ENCODE measurements around the gene THRSP. TPM values are rescaled to one million over a fixed set of nuclear protein-coding genes. Genes with fewer than 3 reads are reported as not detected.
"Not testable (repeated sequence)": the region's sequence is repeated elsewhere in the genome, so short reads cannot be mapped to it uniquely, and the experiment has no call there.

The THRSP gene
- total and polyA plus RNA-seq, 2 donors (not counting 1 experiment from before 2014, with no cell fraction given), result under 0.01 to 0.19 TPM

GRCh38 chr11:78039919-78040671 lies 23.6 kb upstream of the THRSP start:
- Histone ChIP-seq H3K9me3 (ENCODE audit: control insufficient read depth, insufficient read depth, low read depth, low read length) (no peaks in the 10 kb centered on the region), H3K4me3 (replicated peaks in 1 of 4; ENCODE audit: control extremely low read depth in 1 of 4, insufficient read depth in 1 of 4, low read depth in 3 of 4, low read length in 4 of 4) (peak overlapping the region in 1 of 4 experiments; percentile 6), H3K27ac (ENCODE audit: insufficient read depth, low read length) (peak overlapping the region; percentile 89), H3K27me3 (ENCODE audit: control insufficient read depth, insufficient read depth, low read length) (no peaks in the 10 kb centered on the region), H3K36me3 (ENCODE audit: control insufficient read depth, insufficient read depth, low read length) (no peaks in the 10 kb centered on the region), H2AFZ (ENCODE audit: low read length) (peak overlapping the region; percentile 82), H3K4me2 (ENCODE audit: extremely low read depth, insufficient read depth, low read length) (peak overlapping the region; percentile 69), H4K20me1 (ENCODE audit: control insufficient read depth, extremely low read depth, insufficient read depth, low read length) (no peaks in the 10 kb centered on the region), H3K9ac (ENCODE audit: insufficient read depth, low read length) (peak overlapping the region; percentile 25), H3K79me2 (ENCODE audit: control insufficient read depth, insufficient read depth, low read length) (no peaks in the 10 kb centered on the region), H3K4me1 (ENCODE audit: control insufficient read depth, extremely low read depth, insufficient read depth, low read length) (peaks cover 16% of the 10 kb centered on the region)
- TF ChIP-seq CTCF (conservative IDR thresholded peaks at IDR 0.05 in 1 of 2, IDR thresholded peaks at IDR 0.05 in 1 of 2; ENCODE audit: low read depth in 1 of 2, low read length in 2 of 2) (no peak), EZH2 (IDR thresholded peaks at IDR 0.05; ENCODE audit: low read length, missing control alignments) (no peak)
- peak; percentile 74 to 90 for DNase-seq (ENCODE audit: low read depth in 2 of 2)

GRCh38 chr11:78040691-78041379 lies 22.8 kb upstream of the THRSP start:
- Histone ChIP-seq H3K27ac (ENCODE audit: insufficient read depth, low read length) (peak overlapping the region; percentile 89), H3K4me3 (replicated peaks in 1 of 4; ENCODE audit: control extremely low read depth in 1 of 4, insufficient read depth in 1 of 4, low read depth in 3 of 4, low read length in 4 of 4) (no peak overlapping the region), H3K4me2 (ENCODE audit: extremely low read depth, insufficient read depth, low read length) (peak overlapping the region; percentile 13)

DNA sequence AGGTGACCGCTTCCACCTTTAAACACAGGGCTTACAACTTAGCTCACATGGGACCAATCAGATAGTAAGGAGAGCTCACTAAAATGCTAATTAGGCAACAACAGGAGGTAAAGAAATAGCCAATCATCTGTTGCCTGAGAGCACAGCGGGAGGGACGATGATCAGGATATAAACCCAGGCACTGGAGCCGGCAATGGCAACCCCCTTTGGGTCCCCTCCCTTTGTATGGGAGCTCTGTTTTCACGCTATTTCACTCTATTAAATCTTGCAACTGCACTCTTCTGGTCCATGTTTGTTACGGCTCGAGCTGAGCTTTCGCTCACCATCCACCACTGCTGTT lies 22.3 kb upstream of the THRSP start:
- not testable (repeated sequence) for H3K79me2 ChIP-seq (ENCODE audit: control insufficient read depth, insufficient read depth, low read length); H4K20me1 ChIP-seq (ENCODE audit: control insufficient read depth, extremely low read depth, insufficient read depth, low read length); H2AFZ ChIP-seq (ENCODE audit: low read length); H3K9me3 ChIP-seq (ENCODE audit: control insufficient read depth, insufficient read depth, low read depth, low read length); H3K9ac ChIP-seq (ENCODE audit: insufficient read depth, low read length); H3K27ac ChIP-seq (ENCODE audit: insufficient read depth, low read length); H3K36me3 ChIP-seq (ENCODE audit: control insufficient read depth, insufficient read depth, low read length); H3K4me3 ChIP-seq (replicated peaks in 1 of 4; ENCODE audit: control extremely low read depth in 1 of 4, insufficient read depth in 1 of 4, low read depth in 3 of 4, low read length in 4 of 4); DNase-seq (ENCODE audit: low read depth in 2 of 2); H3K27me3 ChIP-seq (ENCODE audit: control insufficient read depth, insufficient read depth, low read length); H3K4me2 ChIP-seq (ENCODE audit: extremely low read depth, insufficient read depth, low read length)
- H3K4me1 ChIP-seq (ENCODE audit: control insufficient read depth, extremely low read depth, insufficient read depth, low read length), result peaks cover 18% of the 10 kb centered on the region

More at GRCh38 chr11:78040691-78041379, 22.8 kb upstream of the THRSP start:
- H3K79me2 ChIP-seq (ENCODE audit: control insufficient read depth, insufficient read depth, low read length), result no peaks in the 10 kb centered on the region
- H3K27me3 ChIP-seq (ENCODE audit: control insufficient read depth, insufficient read depth, low read length), result no peaks in the 10 kb centered on the region
- H3K9ac ChIP-seq (ENCODE audit: insufficient read depth, low read length), result no peak overlapping the region
- H2AFZ ChIP-seq (ENCODE audit: low read length), result no peak overlapping the region
- no peaks in the 10 kb centered on the region for H4K20me1 ChIP-seq (ENCODE audit: control insufficient read depth, extremely low read depth, insufficient read depth, low read length)
- no peaks in the 10 kb centered on the region for H3K9me3 ChIP-seq (ENCODE audit: control insufficient read depth, insufficient read depth, low read depth, low read length)
- no peak for DNase-seq (ENCODE audit: low read depth in 2 of 2)
- H3K36me3 ChIP-seq (ENCODE audit: control insufficient read depth, insufficient read depth, low read length), result no peaks in the 10 kb centered on the region
- peaks cover 18% of the 10 kb centered on the region for H3K4me1 ChIP-seq (ENCODE audit: control insufficient read depth, extremely low read depth, insufficient read depth, low read length)
- TF ChIP-seq CTCF (conservative IDR thresholded peaks at IDR 0.05 in 1 of 2, IDR thresholded peaks at IDR 0.05 in 1 of 2; ENCODE audit: low read depth in 1 of 2, low read length in 2 of 2), result no peak
- TF ChIP-seq EZH2 (IDR thresholded peaks at IDR 0.05; ENCODE audit: low read length, missing control alignments), result no peak

Measured in fibroblast of lung (primary cell).